Stimulated activated CD4-positive, alpha-beta T cell treated with anti-CD3 and anti-CD28 coated beads, TNF-alpha, amount 100 ng/mL, for 4 hours (primary cell): Measurements from ENCODE around the gene ARMS2.

ENCODE experiments used
- DNase-seq, 3 experiments: peaks; one replicate each; pipeline ENCODE4 v3.0.0-alpha.2; 2020; ENCODE audit warnings: low read depth in 3 of 3

The ARMS2 gene

GRCh38 chr10:122494173-122494820 lies 39.8 kb downstream of the ARMS2 start:
- DNase-seq, result no peak

GRCh38 chr10:122494833-122495232 lies 40.4 kb downstream of the ARMS2 start:
- DNase-seq, result no peak

- no peak for DNase-seq
Measured at GRCh38 chr10:122495406-122496340, 41.2 kb downstream of the ARMS2 start.

- no peak for DNase-seq
Measured at GRCh38 chr10:122497241-122497640, 42.8 kb downstream of the ARMS2 start.

- no peak for DNase-seq
Measured at GRCh38 chr10:122498521-122498920, 44.1 kb downstream of the ARMS2 start.

- no peak for DNase-seq
Measured at GRCh38 chr10:122499012-122499411, 44.6 kb downstream of the ARMS2 start.

- no peak for DNase-seq
Measured at GRCh38 chr10:122499491-122499941, 45.1 kb downstream of the ARMS2 start.

GRCh38 chr10:122500194-122500593 lies 45.7 kb downstream of the ARMS2 start:
- no peak for DNase-seq

GRCh38 chr10:122500726-122501125 lies 46.3 kb downstream of the ARMS2 start:
- no peak for DNase-seq

- DNase-seq, result no peak
Measured at GRCh38 chr10:122503012-122503411, 48.6 kb downstream of the ARMS2 start.

- DNase-seq, result no peak
Measured at GRCh38 chr10:122503886-122504609, 49.6 kb downstream of the ARMS2 start.

- no peak for DNase-seq
Measured at GRCh38 chr10:122504610-122504950, 50.1 kb downstream of the ARMS2 start.

- no peak for DNase-seq
Measured at GRCh38 chr10:122505011-122505410, 50.6 kb downstream of the ARMS2 start.

- DNase-seq, result no peak
Measured at GRCh38 chr10:122505885-122506645, 51.6 kb downstream of the ARMS2 start.
